Endothelial cell of umbilical vein (primary cell): Measurements from ENCODE around the gene NPM3. TPM values are rescaled to one million over a fixed set of nuclear protein-coding genes. Genes with fewer than 3 reads are reported as not detected.

Experiments
- BruUV-seq: library from RNA; stranded (reverse); fragments of 400-500 nt; replicated peaks from 2 replicates; lab custom pipeline; 2021; lab: Mats Ljungman, UMichigan
- CTCF ChIA-PET: fragments of 300-600, 350-600 bp; sonication (Branson Sonifier 250); formaldehyde crosslinking; loops from one replicate; lab custom pipeline; 2021; ENCODE audit warnings: antibody characterized with exemption, inconsistent platforms; lab: Charles Lee
- POLR2A ChIA-PET: fragments of 300-600, 350-600 bp; sonication (Branson Sonifier 250); formaldehyde crosslinking; loops from one replicate; lab custom pipeline; 2021; ENCODE audit warnings: antibody characterized with exemption, inconsistent platforms; lab: Charles Lee
- DNase-seq: peaks from one replicate; pipeline ENCODE4 v3.0.0-alpha.2; 2011; ENCODE audit warnings: low read depth, low spot score
- FAIRE-seq: peaks from 2 replicates; lab custom pipeline; 2011; peaks lifted over from hg19 to GRCh38; lab: Jason Lieb, UNC
- H2AFZ ChIP-seq: 2 replicates; pipeline ENCODE4 v1.6.0; 2012; ENCODE audit warnings: low read depth, low read length, control low read depth, inconsistent platforms
- H3K27ac ChIP-seq: 2 replicates; pipeline ENCODE4 v1.5.1; 2011; ENCODE audit warnings: low read depth, mild to moderate bottlenecking, control low read depth, low read length, moderate library complexity; ENCODE audit not compliant: insufficient read depth
- H3K27me3 ChIP-seq, 2 experiments: 2 replicates each; pipeline versions ENCODE4 v1.6.0 to v1.6.1; 2011; ENCODE audit warnings: low read length in 2 of 2, mixed read lengths in 1 of 2; ENCODE audit not compliant: control insufficient read depth in 2 of 2, insufficient read depth in 2 of 2
- H3K36me3 ChIP-seq, 2 experiments: 2 replicates in 1 of 2; 3 replicates in 1 of 2; pipeline ENCODE4 v1.5.1; 2011; ENCODE audit warnings: low read length in 2 of 2, mild to moderate bottlenecking in 1 of 2, moderate library complexity in 1 of 2; ENCODE audit not compliant: control insufficient read depth in 2 of 2, insufficient read depth in 2 of 2; ENCODE audit errors: extremely low read depth in 1 of 2
- H3K4me1 ChIP-seq: 3 replicates; pipeline ENCODE4 v1.5.1; 2011; ENCODE audit warnings: mild to moderate bottlenecking, low read length; ENCODE audit not compliant: control insufficient read depth, insufficient read depth; ENCODE audit errors: extremely low read depth
- H3K4me2 ChIP-seq: 2 replicates; pipeline ENCODE4 v1.6.1; 2011; ENCODE audit warnings: low read length, control low read depth, mixed read lengths; ENCODE audit not compliant: insufficient read depth
- H3K4me3 ChIP-seq, 3 experiments: fragments of 200-600 bp in 1 of 3; sonication (generic), shearing (Covaris generic) in 1 of 3; replicated peaks in 1 of 3; 2 replicates each; pipeline ENCODE4 v1.5.1; 2011 to 2016; ENCODE audit warnings: control low read depth in 3 of 3, low read length in 3 of 3, mild to moderate bottlenecking in 2 of 3, inconsistent platforms in 1 of 3, low read depth in 1 of 3, moderate library complexity in 1 of 3; ENCODE audit not compliant: insufficient read depth in 1 of 3
- H3K79me2 ChIP-seq: 2 replicates; pipeline ENCODE4 v1.6.0; 2012; ENCODE audit warnings: low read length, inconsistent platforms; ENCODE audit not compliant: control insufficient read depth, insufficient read depth
- H3K9ac ChIP-seq: replicated peaks from 2 replicates; pipeline ENCODE3; 2011; ENCODE audit warnings: low read length, control low read depth; ENCODE audit not compliant: insufficient read depth; ENCODE audit errors: extremely low read depth
- H3K9me1 ChIP-seq: replicated peaks from 3 replicates; pipeline ENCODE4 v1.6.0; 2011; ENCODE audit warnings: mild to moderate bottlenecking, low read length; ENCODE audit not compliant: control insufficient read depth, insufficient read depth; ENCODE audit errors: extremely low read depth
- H3K9me3 ChIP-seq: replicated peaks from 2 replicates; pipeline ENCODE4 v1.5.1; 2012; ENCODE audit warnings: low read length, inconsistent platforms; ENCODE audit not compliant: control insufficient read depth, insufficient read depth
- H4K20me1 ChIP-seq: replicated peaks from 2 replicates; pipeline ENCODE3; 2011; ENCODE audit warnings: mild to moderate bottlenecking, low read length; ENCODE audit not compliant: control insufficient read depth, insufficient read depth; ENCODE audit errors: extremely low read depth
- CTCF ChIP-seq, 2 donors: IDR thresholded peaks; 1 replicate in 1 of 2; 2 replicates in 1 of 2; pipeline ENCODE4 v1.5.1; 2011; ENCODE audit warnings: low read length in 2 of 2, mild to moderate bottlenecking in 2 of 2, moderate library complexity in 2 of 2, control low read depth in 1 of 2, inconsistent platforms in 1 of 2, low read depth in 1 of 2; ENCODE audit not compliant: insufficient read depth in 1 of 2; ENCODE audit errors: extremely low read depth in 1 of 2
- EZH2 ChIP-seq: IDR thresholded peaks from 2 replicates; pipeline ENCODE4 v1.6.1; 2012; ENCODE audit warnings: borderline replicate concordance, low read depth, mild to moderate bottlenecking, moderate library complexity, low read length, inconsistent platforms; ENCODE audit not compliant: severe bottlenecking
- FOS ChIP-seq: IDR thresholded peaks from 2 replicates; pipeline ENCODE4 v1.6.1; 2011; ENCODE audit warnings: mild to moderate bottlenecking, low read length, moderate library complexity, borderline replicate concordance; ENCODE audit not compliant: insufficient read depth
- GATA2 ChIP-seq: IDR thresholded peaks from 2 replicates; pipeline ENCODE4 v1.7.0; 2011; ENCODE audit warnings: low read depth, mild to moderate bottlenecking, moderate library complexity, mixed read lengths, low read length; ENCODE audit not compliant: insufficient read length, insufficient read depth
- JUN ChIP-seq: IDR thresholded peaks from 2 replicates; pipeline ENCODE4 v1.6.1; 2011; ENCODE audit warnings: borderline replicate concordance, low read depth; ENCODE audit not compliant: insufficient read length, insufficient read depth
- MAX ChIP-seq: IDR thresholded peaks from 2 replicates; pipeline ENCODE4 v1.6.1; 2011; ENCODE audit not compliant: insufficient read depth, insufficient read length
- MYC ChIP-seq: IDR thresholded peaks from one replicate; pipeline ENCODE4 v1.6.1; 2011; ENCODE audit warnings: mild to moderate bottlenecking, low read depth, low read length
- POLR2A ChIP-seq: IDR thresholded peaks from 2 replicates; pipeline ENCODE4 v1.6.1; 2012; ENCODE audit warnings: low read depth, mild to moderate bottlenecking, control low read depth, low read length
- POLR2AphosphoS5 ChIP-seq: IDR thresholded peaks from 2 replicates; pipeline ENCODE4 v1.6.1; 2012; ENCODE audit warnings: low read depth, mild to moderate bottlenecking, control low read depth, low read length, moderate library complexity; ENCODE audit not compliant: insufficient read depth
- dilution Hi-C: fragments of 300-500 bp; cut with MboI; formaldehyde crosslinking; loops from one replicate; pipeline ENCODE4 v1.15.0; 2019; ENCODE audit warnings: low sequenced_read_pairs; ENCODE audit not compliant: extremely low pct_ligation_motif_present
- intact Hi-C: fragments of 100-400 bp; cut with micrococcal nuclease; formaldehyde crosslinking; loops from one replicate; pipeline ENCODE4 v1.10.0; 2022
- polyA plus RNA-seq, 4 experiments: library from polyadenylated mRNA; depleted of rRNA in 3 of 4; stranded (reverse) in 3 of 4; unstranded in 1 of 4; fragments of >200 nt; gene quantifications; 2 replicates each; pipeline versions ENCODE4 v1.2.1 to v1.2.3, GENCODE V29; 2011 to 2012; ENCODE audit warnings: missing spikeins in 1 of 4
- total RNA-seq: library from RNA; stranded (reverse); gene quantifications from 2 replicates; pipeline ENCODE4 v1.2.3, GENCODE V29; 2021

NPM3 gene
- total and polyA plus RNA-seq, 2 donors (not counting 3 experiments of a cell fraction or from before 2014, with no cell fraction given), result 55.4 to 71.3 TPM

- H4K20me1 ChIP-seq, result no peaks in the 10 kb centered on the region
- DNase-seq (no peak), FAIRE-seq (no peak)
- dilution Hi-C loops, result no loop called here
- peak overlapping the region; percentile 65 for H3K9ac ChIP-seq
- peak overlapping the region; percentile 64 for H3K4me2 ChIP-seq
- TF ChIP-seq CTCF (IDR thresholded peaks at IDR 0.05; ENCODE audit: extremely low read depth in 1 of 2, insufficient read depth in 1 of 2, low read depth in 1 of 2, low read length in 2 of 2) (no peak), FOS (no peak), MAX (no peak), EZH2 (no peak), POLR2A (no peak), JUN (no peak), GATA2 (no peak), MYC (no peak), POLR2AphosphoS5 (no peak)
- peaks cover 23% of the 10 kb centered on the region for H3K4me1 ChIP-seq
- BruUV-seq, result TSS peak; percentile 27
- intact Hi-C loops, result loop anchor here (5.0 kb wide), 2 partner anchors 34 to 86 kb away; partner anchors contain the start of genes FBXW4 and OGA
- CTCF ChIA-PET, result interaction anchor here (1.1 to 5.8 kb wide), 6 partner anchors 12 to 570 kb away, joined by 3 to 193 read pairs (median 5); no protein-coding TSS in a partner anchor
- H3K27ac ChIP-seq, result peak overlapping the region; percentile 27
- H3K79me2 ChIP-seq, result peaks cover 7% of the 10 kb centered on the region
- H3K9me3 ChIP-seq, result no peaks in the 10 kb centered on the region
- H3K9me1 ChIP-seq, result no peaks in the 10 kb centered on the region
- peaks cover 12 to 16% of the 10 kb centered on the region in 2 experiments for H3K36me3 ChIP-seq
- peaks cover 0 to 5% of the 10 kb centered on the region in 2 experiments for H3K27me3 ChIP-seq
- H3K4me3 ChIP-seq, result peak overlapping the region; percentile 68 to 73 (median 71)
- POLR2A ChIA-PET, result interaction anchor here (0.6 to 1.1 kb wide), 2 partner anchors 35 to 224 kb away, joined by 4 to 9 read pairs; partner anchors contain the start of gene OGA
- no peak overlapping the region for H2AFZ ChIP-seq
Measured at GRCh38 chr10:101783736-101784118, 481 bp upstream of the NPM3 start.
